GM19324 (cell line): ENCODE measurements around the gene ARHGAP28.

Experiments used
- ATAC-seq: cut with Tn5 transposase; IDR thresholded peaks from one replicate; pipeline ENCODE4 v1.9.1; 2021; ENCODE audit warnings: mild to moderate bottlenecking, moderate library complexity; ENCODE audit not compliant: unreplicated experiment, low FRiP score

ARHGAP28 gene

GRCh38 chr18:6729247-6730091, at the start of gene ARHGAP28:
ARHGAP28 (plus strand) TSS chr18:6729716; CDS start chr18:6729822, 106 bp downstream.
- peak; percentile 63 for ATAC-seq

- ATAC-seq = no peak
Measured at GRCh38 chr18:6681331-6681875, 48.1 kb upstream of the ARHGAP28 start.

- no peak for ATAC-seq
Measured at GRCh38 chr18:6682437-6683111, 46.9 kb upstream of the ARHGAP28 start.

- ATAC-seq = no peak
Measured at GRCh38 chr18:6683112-6683876, 46.2 kb upstream of the ARHGAP28 start.

GRCh38 chr18:6687676-6688075, 41.8 kb upstream of the ARHGAP28 start:
- ATAC-seq = no peak

- ATAC-seq = no peak
Measured at GRCh38 chr18:6708890-6709289, 20.6 kb upstream of the ARHGAP28 start.

GRCh38 chr18:6711467-6711866, 18.0 kb upstream of the ARHGAP28 start:
- no peak for ATAC-seq

- no peak for ATAC-seq
Measured at GRCh38 chr18:6712401-6712800, 17.1 kb upstream of the ARHGAP28 start.

- no peak for ATAC-seq
Measured at GRCh38 chr18:6714010-6714409, 15.5 kb upstream of the ARHGAP28 start.

- ATAC-seq = no peak
Measured at GRCh38 chr18:6718267-6718666, 11.2 kb upstream of the ARHGAP28 start.

GRCh38 chr18:6719098-6719846, 10.2 kb upstream of the ARHGAP28 start:
- ATAC-seq = no peak

- no peak for ATAC-seq
Measured at GRCh38 chr18:6719910-6720683, 9.4 kb upstream of the ARHGAP28 start.

- no peak for ATAC-seq
Measured at GRCh38 chr18:6721755-6722154, 7.8 kb upstream of the ARHGAP28 start.

GRCh38 chr18:6722690-6723089, 6.8 kb upstream of the ARHGAP28 start:
- ATAC-seq = no peak

- ATAC-seq = no peak
Measured at GRCh38 chr18:6724331-6724730, 5.2 kb upstream of the ARHGAP28 start.

- no peak for ATAC-seq
Measured at GRCh38 chr18:6728331-6728730, 1.2 kb upstream of the ARHGAP28 start.

- no peak for ATAC-seq
Measured at GRCh38 chr18:6728809-6729246, 688 bp upstream of the ARHGAP28 start.

GRCh38 chr18:6730416-6731221, 1.1 kb downstream of the ARHGAP28 start:
- no peak for ATAC-seq

GRCh38 chr18:6731222-6731596, 1.7 kb downstream of the ARHGAP28 start:
- no peak for ATAC-seq
